DLD1 (cell line): ENCODE data around the gene SLCO1B3.
"Not testable (repeated sequence)": the region's sequence is repeated elsewhere in the genome, so short reads cannot be mapped to it uniquely, and the experiment has no call there.

Experiments used
- in situ Hi-C: cut with HindIII; loops from 2 replicates; pipeline ENCODE4 v1.10.0; 2017; ENCODE audit warnings: low sequenced_read_pairs

Gene SLCO1B3

GRCh38 chr12:20810487-20810886 lies at the start of gene SLCO1B3:
TSS of gene SLCO1B3 (plus strand) at chr12:20810705. CDS start at chr12:20815739, 5,034 bp downstream.
- in situ Hi-C loops, result no loop called here

GRCh38 chr12:20777420-20777819 lies 33.1 kb upstream of the SLCO1B3 start:
- in situ Hi-C loops, result no loop called here

GRCh38 chr12:20778969-20779368 lies 31.5 kb upstream of the SLCO1B3 start:
- in situ Hi-C loops, result no loop called here

GRCh38 chr12:20779971-20780370 lies 30.5 kb upstream of the SLCO1B3 start:
- in situ Hi-C loops, result not testable (repeated sequence)

- in situ Hi-C loops, result not testable (repeated sequence)
Measured at GRCh38 chr12:20783796-20784357, 26.6 kb upstream of the SLCO1B3 start.

- in situ Hi-C loops, result no loop called here
Measured at GRCh38 chr12:20792971-20793370, 17.5 kb upstream of the SLCO1B3 start.

- in situ Hi-C loops, result no loop called here
Measured at GRCh38 chr12:20798554-20798953, 12.0 kb upstream of the SLCO1B3 start.

GRCh38 chr12:20800160-20800559 lies 10.3 kb upstream of the SLCO1B3 start:
- in situ Hi-C loops, result no loop called here

GRCh38 chr12:20801035-20801434 lies 9.5 kb upstream of the SLCO1B3 start:
- in situ Hi-C loops, result no loop called here

- in situ Hi-C loops, result no loop called here
Measured at GRCh38 chr12:20805921-20806320, 4.6 kb upstream of the SLCO1B3 start.

- in situ Hi-C loops, result no loop called here
Measured at GRCh38 chr12:20807192-20808080, 3.1 kb upstream of the SLCO1B3 start.

GRCh38 chr12:20808521-20808920 lies 2.0 kb upstream of the SLCO1B3 start:
- in situ Hi-C loops, result no loop called here

- in situ Hi-C loops, result no loop called here
Measured at GRCh38 chr12:20815574-20815973, 5.1 kb downstream of the SLCO1B3 start.

GRCh38 chr12:20822415-20822814 lies 11.9 kb downstream of the SLCO1B3 start:
- in situ Hi-C loops, result no loop called here

- in situ Hi-C loops, result no loop called here
Measured at GRCh38 chr12:20822925-20823324, 12.4 kb downstream of the SLCO1B3 start.

GRCh38 chr12:20829919-20830318 lies 19.4 kb downstream of the SLCO1B3 start:
- in situ Hi-C loops, result no loop called here

GRCh38 chr12:20830456-20830855 lies 20.0 kb downstream of the SLCO1B3 start:
- in situ Hi-C loops, result no loop called here

GRCh38 chr12:20832911-20833310 lies 22.4 kb downstream of the SLCO1B3 start:
- in situ Hi-C loops, result no loop called here

GRCh38 chr12:20852649-20853048 lies 42.1 kb downstream of the SLCO1B3 start:
- in situ Hi-C loops, result no loop called here

- in situ Hi-C loops, result no loop called here
Measured at GRCh38 chr12:20863056-20863455, 52.6 kb downstream of the SLCO1B3 start.

GRCh38 chr12:20865873-20866272 lies 55.4 kb downstream of the SLCO1B3 start:
- in situ Hi-C loops, result no loop called here

GRCh38 chr12:20868277-20868676 lies 57.8 kb downstream of the SLCO1B3 start:
- in situ Hi-C loops, result no loop called here
